Muscle layer of duodenum (tissue), 2 donors: ENCODE measurements around the gene PATJ.

ENCODE experiments used
- H3K27ac ChIP-seq: one replicate; pipeline ENCODE4 v1.7.0; 2013; ENCODE audit warnings: mild to moderate bottlenecking, low read length
- H3K27me3 ChIP-seq: one replicate; pipeline ENCODE4 v1.7.0; 2013; ENCODE audit warnings: low read depth, mild to moderate bottlenecking, control low read depth, low read length
- H3K36me3 ChIP-seq, 2 donors: one replicate each; pipeline ENCODE4 v1.7.0; 2013; ENCODE audit warnings: low read length in 2 of 2, control low read depth in 1 of 2, mild to moderate bottlenecking in 1 of 2; ENCODE audit not compliant: insufficient read depth in 2 of 2, control insufficient read depth in 1 of 2
- H3K4me1 ChIP-seq, 2 donors: one replicate each; pipeline ENCODE4 v1.7.0; 2013; ENCODE audit warnings: low read length in 2 of 2, mild to moderate bottlenecking in 2 of 2, control low read depth in 1 of 2, moderate library complexity in 1 of 2; ENCODE audit not compliant: insufficient read depth in 2 of 2, control insufficient read depth in 1 of 2
- H3K4me3 ChIP-seq, 2 donors: one replicate each; pipeline ENCODE4 v1.7.0; 2013; ENCODE audit warnings: low read length in 2 of 2, low read depth in 1 of 2, mild to moderate bottlenecking in 1 of 2
- H3K9me3 ChIP-seq, 2 donors: one replicate each; pipeline ENCODE4 v1.7.0; 2013; ENCODE audit warnings: low read length in 2 of 2, control low read depth in 1 of 2, mild to moderate bottlenecking in 1 of 2; ENCODE audit not compliant: control insufficient read depth in 1 of 2
- donor health status: healthy.

The PATJ gene

GRCh38 chr1:62088439-62088838 is 346.2 kb downstream of the PATJ start:
- H3K9me3 ChIP-seq: no peaks in the 10 kb centered on the region
- H3K27me3 ChIP-seq: no peaks in the 10 kb centered on the region
- no peak overlapping the region for H3K4me3 ChIP-seq
- H3K4me1 ChIP-seq: no peaks in the 10 kb centered on the region
- no peak overlapping the region for H3K27ac ChIP-seq
- peaks cover 0 to 3% of the 10 kb centered on the region in 2 donors for H3K36me3 ChIP-seq

DNA sequence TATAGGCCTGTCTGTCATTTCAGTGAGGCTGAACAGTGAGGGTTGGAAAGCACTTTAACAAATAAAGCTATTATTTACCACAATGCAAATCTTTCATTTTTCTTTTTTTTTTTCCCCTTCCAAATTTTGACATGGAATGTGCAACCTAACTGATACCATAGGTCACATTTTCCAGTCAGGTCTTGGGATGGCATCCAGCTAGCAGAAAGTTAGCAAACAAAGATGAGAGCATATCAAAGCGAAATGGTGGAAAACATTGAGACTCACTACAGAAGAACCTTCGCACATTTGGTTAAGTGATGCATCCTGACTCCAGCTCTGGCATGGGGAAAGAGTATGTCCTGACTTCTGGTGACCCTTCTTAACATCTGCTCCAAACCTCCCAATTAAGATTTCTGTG is 347.3 kb downstream of the PATJ start:
- no peaks in the 10 kb centered on the region for H3K4me1 ChIP-seq

GRCh38 chr1:62090016-62090415 is 347.7 kb downstream of the PATJ start:
- Histone ChIP-seq H3K4me1 (no peaks in the 10 kb centered on the region), H3K27ac (no peak overlapping the region), H3K9me3 (no peaks in the 10 kb centered on the region), H3K36me3 (peaks cover 0 to 3% of the 10 kb centered on the region in 2 donors), H3K4me3 (no peak overlapping the region), H3K27me3 (no peaks in the 10 kb centered on the region)

More for the DNA sequence above, 347.3 kb downstream of the PATJ start:
- Histone ChIP-seq H3K27me3 (no peaks in the 10 kb centered on the region), H3K27ac (no peak overlapping the region), H3K9me3 (no peaks in the 10 kb centered on the region), H3K36me3 (peaks cover 0 to 3% of the 10 kb centered on the region in 2 donors), H3K4me3 (no peak overlapping the region)

DNA sequence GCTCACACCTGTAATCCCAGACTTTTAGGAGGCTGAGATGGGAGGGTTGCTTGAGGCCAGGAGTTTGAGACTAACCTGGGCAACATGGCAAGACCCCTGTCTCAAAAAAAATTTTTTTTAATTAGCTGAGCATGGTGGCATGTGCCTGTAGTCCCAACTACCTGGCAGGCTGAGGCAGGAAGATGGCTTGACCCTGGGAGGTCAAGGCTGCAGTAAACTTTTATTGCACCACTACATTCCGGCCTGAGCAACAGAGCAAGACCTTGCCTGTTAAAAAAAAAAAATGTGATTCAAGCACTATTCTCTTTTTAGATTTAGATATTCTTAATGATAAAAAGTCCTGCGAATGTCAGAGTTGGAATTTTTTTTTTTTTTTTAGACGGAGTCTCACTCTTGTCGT is 349.8 kb downstream of the PATJ start:
- Histone ChIP-seq H3K4me3 (no peak overlapping the region), H3K27me3 (no peaks in the 10 kb centered on the region), H3K9me3 (no peaks in the 10 kb centered on the region), H3K36me3 (no peaks in the 10 kb centered on the region), H3K27ac (no peak overlapping the region), H3K4me1 (no peaks in the 10 kb centered on the region)

DNA sequence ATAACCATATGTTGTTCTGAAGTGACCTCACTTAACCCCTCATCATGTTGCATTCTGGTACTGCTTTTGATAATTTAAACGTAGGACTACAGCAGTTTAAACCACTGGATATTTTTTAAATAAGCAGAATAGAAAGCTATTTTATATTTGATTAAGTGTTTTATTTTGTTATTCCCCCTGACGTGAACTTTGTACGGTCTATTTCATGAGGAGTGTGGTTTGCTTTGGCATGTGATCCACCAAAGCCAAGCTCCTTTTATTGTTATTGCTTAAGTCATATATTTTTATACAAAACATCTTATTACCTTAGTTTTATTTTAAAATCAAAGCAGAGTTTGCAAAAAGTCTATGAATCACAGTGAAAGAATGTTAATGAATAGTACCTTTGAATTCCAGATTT is 351.0 kb downstream of the PATJ start:
- no peaks in the 10 kb centered on the region for H3K4me1 ChIP-seq
- H3K4me3 ChIP-seq: no peak overlapping the region
- no peaks in the 10 kb centered on the region for H3K36me3 ChIP-seq
- H3K9me3 ChIP-seq: no peaks in the 10 kb centered on the region
- H3K27ac ChIP-seq: no peak overlapping the region
- H3K27me3 ChIP-seq: no peaks in the 10 kb centered on the region

- no peak overlapping the region for H3K27ac ChIP-seq
- no peaks in the 10 kb centered on the region for H3K4me1 ChIP-seq
- no peaks in the 10 kb centered on the region for H3K27me3 ChIP-seq
- H3K9me3 ChIP-seq: peaks cover 0 to 2% of the 10 kb centered on the region in 2 donors
- H3K36me3 ChIP-seq: no peaks in the 10 kb centered on the region
- no peak overlapping the region for H3K4me3 ChIP-seq
Measured at GRCh38 chr1:62097464-62097863, 355.2 kb downstream of the PATJ start.

DNA sequence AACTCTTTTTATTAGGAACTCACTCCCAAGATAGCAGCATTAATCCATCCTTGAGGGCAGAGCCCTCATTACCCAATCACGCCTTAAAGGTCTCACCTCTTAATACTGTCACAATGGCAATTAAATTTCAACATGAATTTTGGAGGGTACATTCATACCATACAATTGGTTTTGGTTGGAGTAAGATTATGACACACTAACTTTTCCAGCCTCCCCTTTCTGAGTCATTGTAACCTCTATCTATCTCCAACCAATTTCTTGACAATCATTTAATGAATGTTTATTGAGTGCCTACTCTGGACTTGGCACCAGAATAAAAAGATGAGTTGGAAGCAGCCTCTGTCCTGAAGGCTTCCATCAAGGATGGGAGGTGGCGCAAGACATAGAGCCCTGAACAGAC is 358.2 kb downstream of the PATJ start:
- no peak overlapping the region for H3K27ac ChIP-seq
- H3K36me3 ChIP-seq: no peaks in the 10 kb centered on the region
- no peaks in the 10 kb centered on the region for H3K27me3 ChIP-seq
- peaks cover 0 to 2% of the 10 kb centered on the region in 2 donors for H3K9me3 ChIP-seq
- H3K4me1 ChIP-seq: no peaks in the 10 kb centered on the region
- no peak overlapping the region for H3K4me3 ChIP-seq

GRCh38 chr1:62103846-62104245 is 361.6 kb downstream of the PATJ start:
- Histone ChIP-seq H3K27me3 (no peaks in the 10 kb centered on the region), H3K9me3 (peaks cover 0 to 2% of the 10 kb centered on the region in 2 donors), H3K27ac (no peak overlapping the region), H3K4me1 (no peaks in the 10 kb centered on the region), H3K36me3 (no peaks in the 10 kb centered on the region), H3K4me3 (no peak overlapping the region)

GRCh38 chr1:62107923-62108322 is 365.6 kb downstream of the PATJ start:
- Histone ChIP-seq H3K27ac (no peak overlapping the region), H3K9me3 (no peaks in the 10 kb centered on the region), H3K4me3 (no peak overlapping the region), H3K36me3 (no peaks in the 10 kb centered on the region), H3K4me1 (no peaks in the 10 kb centered on the region), H3K27me3 (no peaks in the 10 kb centered on the region)

DNA sequence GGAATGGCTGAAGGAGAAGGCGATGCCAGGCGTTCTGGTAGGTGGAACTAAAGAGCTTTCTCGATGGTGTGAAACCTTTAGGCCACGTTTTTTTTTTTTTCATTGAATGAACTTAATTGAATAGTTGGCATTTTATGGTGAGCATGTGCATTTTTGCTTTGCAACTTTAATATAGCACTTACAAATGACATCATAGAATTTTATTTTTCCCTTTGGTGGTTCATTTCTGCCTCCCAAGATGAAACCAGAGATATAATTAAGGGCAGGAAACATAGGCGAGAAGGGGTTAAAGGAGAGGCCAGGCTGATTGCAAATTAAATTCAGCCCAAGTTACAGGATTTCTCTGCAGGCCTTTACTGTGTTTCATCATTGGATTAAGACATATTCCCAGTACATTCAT is 366.8 kb downstream of the PATJ start:
- Histone ChIP-seq H3K9me3 (no peaks in the 10 kb centered on the region), H3K4me1 (no peaks in the 10 kb centered on the region), H3K27ac (no peak overlapping the region), H3K27me3 (no peaks in the 10 kb centered on the region), H3K4me3 (no peak overlapping the region), H3K36me3 (no peaks in the 10 kb centered on the region)

GRCh38 chr1:62110198-62110817 is 368.0 kb downstream of the PATJ start:
- H3K27ac ChIP-seq: no peak overlapping the region
- H3K9me3 ChIP-seq: no peaks in the 10 kb centered on the region
- no peaks in the 10 kb centered on the region for H3K36me3 ChIP-seq
- no peaks in the 10 kb centered on the region for H3K27me3 ChIP-seq
- no peak overlapping the region for H3K4me3 ChIP-seq
- no peaks in the 10 kb centered on the region for H3K4me1 ChIP-seq

- no peaks in the 10 kb centered on the region for H3K36me3 ChIP-seq
- H3K9me3 ChIP-seq: no peaks in the 10 kb centered on the region
- no peaks in the 10 kb centered on the region for H3K4me1 ChIP-seq
- H3K4me3 ChIP-seq: no peak overlapping the region
- H3K27ac ChIP-seq: no peak overlapping the region
- H3K27me3 ChIP-seq: no peaks in the 10 kb centered on the region
Measured at GRCh38 chr1:62111084-62111483, 368.8 kb downstream of the PATJ start.
